ENCODE results near the gene FRMD4B. TPM values are rescaled to one million over a fixed set of nuclear protein-coding genes. Genes with fewer than 3 reads are reported as not detected.

The FRMD4B gene
- total RNA-seq, 4 donors from 2014 or later, result 37.5 to 66.2 (median 62.5) TPM

GRCh38 chr3:69313251-69313650 lies 72.6 kb downstream of the FRMD4B start:
- intact Hi-C loops (cut with DNase I), result no loop called here

GRCh38 chr3:69309814-69310213 lies 76.1 kb downstream of the FRMD4B start:
- TF ChIP-seq CTCF (IDR thresholded peaks at IDR 0.05), result peak in 4 of 6 experiments; percentile 17 to 63 (median 40)
- TF ChIP-seq POLR2A (IDR thresholded peaks at IDR 0.05), result no peak
- no peak for DNase-seq
- H3K36me3 ChIP-seq, result no peaks in the 10 kb centered on the region
- intact Hi-C loops (cut with DNase I), result loop anchor here (5.0 to 10.0 kb wide), 2 partner anchors 95 to 148 kb away; no protein-coding TSS in a partner anchor
- H3K27ac ChIP-seq, result no peak overlapping the region
- H3K9me3 ChIP-seq, result no peaks in the 10 kb centered on the region
- H3K4me3 ChIP-seq, result no peak overlapping the region
- peaks cover 0 to 17% (median 4%) of the 10 kb centered on the region in 3 donors for H3K4me1 ChIP-seq
- no peaks in the 10 kb centered on the region for H3K27me3 ChIP-seq
- 78 to 84% methylated on average over 3 of the region's 3 CpGs for WGBS, 2 donors

More at GRCh38 chr3:69313251-69313650, 72.6 kb downstream of the FRMD4B start:
- H3K9me3 ChIP-seq, result no peaks in the 10 kb centered on the region
- no peak for DNase-seq
- H3K27ac ChIP-seq, result no peak overlapping the region
- H3K36me3 ChIP-seq, result no peaks in the 10 kb centered on the region
- no peak for TF ChIP-seq POLR2A (IDR thresholded peaks at IDR 0.05)
- TF ChIP-seq CTCF (IDR thresholded peaks at IDR 0.05), result no peak
- H3K4me3 ChIP-seq, result no peak overlapping the region
- WGBS, 2 donors, result 62 to 82% methylated on average over 4 of the region's 4 CpGs
- no peaks in the 10 kb centered on the region for H3K4me1 ChIP-seq
- H3K27me3 ChIP-seq, result no peaks in the 10 kb centered on the region

- Histone ChIP-seq H3K27me3 (no peaks in the 10 kb centered on the region), H3K4me3 (no peak overlapping the region), H3K9me3 (no peaks in the 10 kb centered on the region), H3K4me1 (peaks cover 0 to 21% (median 4%) of the 10 kb centered on the region in 3 donors), H3K27ac (peak overlapping the region in 3 of 4 donors; percentile 3 to 73 (median 56)), H3K36me3 (no peaks in the 10 kb centered on the region)
- no peak for TF ChIP-seq POLR2A (IDR thresholded peaks at IDR 0.05)
- peak; percentile 81 to 92 (median 86) for TF ChIP-seq CTCF (IDR thresholded peaks at IDR 0.05)
- intact Hi-C loops (cut with DNase I), result loop anchor here (5.0 to 10.0 kb wide), 2 partner anchors 98 to 144 kb away; no protein-coding TSS in a partner anchor
- 32 to 37% methylated on average over 16 to 17 of the region's 17 CpGs for WGBS, 2 donors
- no peak for DNase-seq
Measured at GRCh38 chr3:69306239-69307185, 79.4 kb downstream of the FRMD4B start.

GRCh38 chr3:69305011-69305410 lies 80.9 kb downstream of the FRMD4B start:
- H3K27ac ChIP-seq, result peak overlapping the region in 1 of 4 donors; percentile 10
- no peaks in the 10 kb centered on the region for H3K36me3 ChIP-seq
- 28 to 29% methylated on average over 2 of the region's 2 CpGs for WGBS, 2 donors
- peaks cover 0 to 21% (median 4%) of the 10 kb centered on the region in 3 donors for H3K4me1 ChIP-seq
- TF ChIP-seq CTCF (IDR thresholded peaks at IDR 0.05) (no peak), POLR2A (IDR thresholded peaks at IDR 0.05) (no peak)
- H3K4me3 ChIP-seq, result no peak overlapping the region
- no peaks in the 10 kb centered on the region for H3K9me3 ChIP-seq
- no peak for DNase-seq
- intact Hi-C loops (cut with DNase I), result loop anchor here (5.0 to 10.0 kb wide), 2 partner anchors 100 to 143 kb away; no protein-coding TSS in a partner anchor
- H3K27me3 ChIP-seq, result no peaks in the 10 kb centered on the region

- peak overlapping the region in 1 of 4 donors; percentile 10 for H3K27ac ChIP-seq
- H3K4me1 ChIP-seq, result peaks cover 0 to 21% (median 4%) of the 10 kb centered on the region in 3 donors
- H3K4me3 ChIP-seq, result no peak overlapping the region
- DNase-seq, result no peak
- no peaks in the 10 kb centered on the region for H3K36me3 ChIP-seq
- H3K9me3 ChIP-seq, result no peaks in the 10 kb centered on the region
- TF ChIP-seq POLR2A (IDR thresholded peaks at IDR 0.05) (no peak), CTCF (IDR thresholded peaks at IDR 0.05) (no peak)
- WGBS, 2 donors, result 77 to 83% methylated on average over 5 to 6 of the region's 6 CpGs
- intact Hi-C loops (cut with DNase I), result loop anchor here (10.0 kb wide), 1 partner anchor 100 kb away; no protein-coding TSS in a partner anchor
- no peaks in the 10 kb centered on the region for H3K27me3 ChIP-seq
Measured at GRCh38 chr3:69304396-69304795, 81.5 kb downstream of the FRMD4B start.
